K562 (cell line): Measurements from ENCODE around the gene SRCAP. TPM values are rescaled to one million over a fixed set of nuclear protein-coding genes. Genes with fewer than 3 reads are reported as not detected.
A peak's percentile ranks its signal among the peaks of the same experiment; 100 is the strongest.

ENCODE experiments used
- DMBX1 ChIP-seq: fragments of 250-450 bp; sonication (Bioruptor Pico); IDR thresholded peaks from 2 replicates; pipeline ENCODE4 v1.8.0; 2022; ENCODE audit warnings: inconsistent platforms, mild to moderate bottlenecking, moderate library complexity, borderline replicate concordance
- ELF2 ChIP-seq: fragments of 250-450 bp; sonication (Bioruptor Pico); IDR thresholded peaks from 2 replicates; pipeline ENCODE4 v1.5.0; 2021; ENCODE audit warnings: mild to moderate bottlenecking
- ETV1 ChIP-seq: fragments of 450-650 bp; conservative IDR thresholded peaks from 2 replicates; pipeline ENCODE4 v1.6.1; 2016; ENCODE audit warnings: missing genetic modification characterization, control low read depth, low read depth, missing compliant biosample characterization
- HDAC1 ChIP-seq, 2 experiments: fragments of 450-650 bp; IDR thresholded peaks; 2 replicates each; pipeline ENCODE4 v1.6.1; 2016 to 2017; ENCODE audit warnings: inconsistent platforms in 1 of 2, mild to moderate bottlenecking in 1 of 2, moderate library complexity in 1 of 2
- KDM2B ChIP-seq: fragments of 250-450 bp; sonication (Bioruptor Pico); IDR thresholded peaks from 2 replicates; pipeline ENCODE4 v1.8.0; 2021; ENCODE audit warnings: mild to moderate bottlenecking, moderate library complexity
- L3MBTL2 ChIP-seq: fragments of 450-650 bp; IDR thresholded peaks from 2 replicates; pipeline ENCODE4 v1.6.1; 2016; ENCODE audit warnings: mild to moderate bottlenecking, moderate library complexity
- LCOR ChIP-seq: sonication (generic); formaldehyde crosslinking; IDR thresholded peaks from 2 replicates; pipeline ENCODE4 v1.8.0; 2022; ENCODE audit warnings: mild to moderate bottlenecking, missing genetic modification reagents
- MTA1 ChIP-seq: fragments of 450-650 bp; IDR thresholded peaks from 2 replicates; pipeline ENCODE4 v1.6.1; 2017; ENCODE audit warnings: borderline replicate concordance
- RBM25 ChIP-seq: fragments of 200-400 bp; formaldehyde crosslinking; IDR thresholded peaks from 2 replicates; pipeline ENCODE4 v1.6.1; 2018; ENCODE audit warnings: low read length, low read depth, moderate library complexity; ENCODE audit not compliant: severe bottlenecking
- TEAD4 ChIP-seq, 2 experiments: sonication (generic) in 1 of 2; formaldehyde crosslinking in 1 of 2; IDR thresholded peaks; 2 replicates each; pipeline versions ENCODE4 v1.6.1 to v1.8.0; 2012 to 2022; ENCODE audit warnings: borderline replicate concordance in 1 of 2, inconsistent platforms in 1 of 2, low read length in 1 of 2, mild to moderate bottlenecking in 1 of 2, missing genetic modification reagents in 1 of 2
- ZBTB40 ChIP-seq, 2 experiments: fragments of 450-650 bp in 1 of 2; sonication (generic) in 1 of 2; formaldehyde crosslinking in 1 of 2; IDR thresholded peaks; 2 replicates each; pipeline versions ENCODE4 v1.7.1 to v1.9.0; 2016 to 2022; ENCODE audit warnings: inconsistent platforms in 1 of 2, mild to moderate bottlenecking in 1 of 2, missing genetic modification reagents in 1 of 2
- ZNF143 ChIP-seq: sonication (generic); formaldehyde crosslinking; IDR thresholded peaks from 2 replicates; pipeline ENCODE4 v1.9.0; 2022; ENCODE audit warnings: mild to moderate bottlenecking, missing genetic modification reagents
- ZNF232 ChIP-seq: sonication (generic); formaldehyde crosslinking; IDR thresholded peaks from 2 replicates; pipeline ENCODE4 v1.8.0; 2022; ENCODE audit warnings: mild to moderate bottlenecking, missing genetic modification reagents
- polyA plus RNA-seq, 8 experiments: library from polyadenylated mRNA; depleted of rRNA in 4 of 8; stranded (reverse) in 5 of 8; unstranded in 3 of 8; fragments of >200 nt; fragmentation: Nextera tagmentation in 2 of 8; fragmentation: Illumina TruSeq in 1 of 8; extraction: Ambion mirVana in 2 of 8; extraction: Trizol in 1 of 8; gene quantifications; 2 replicates each; pipeline versions ENCODE4 v1.2.1 to v1.2.3, GENCODE V29; 2011 to 2014; ENCODE audit warnings: inconsistent platforms in 1 of 8, missing spikeins in 1 of 8
- total RNA-seq, 7 experiments: library from RNA; depleted of rRNA in 6 of 7; stranded (reverse); fragments of >200 nt in 6 of 7; fragmentation: Illumina TruSeq in 2 of 7; extraction: Trizol in 2 of 7; gene quantifications; 2 replicates each; pipeline versions ENCODE4 v1.2.1 to v1.2.3, GENCODE V29; 2011 to 2021; ENCODE audit warnings: low replicate concordance in 1 of 7

SRCAP gene
- total and polyA plus RNA-seq, 9 of the 15 experiments (the other 6 are each of a cell fraction or from before 2014, with no cell fraction given) = 0.21 to 62.6 (median 5.8) TPM

GRCh38 chr16:30775392-30776188, 76.6 kb downstream of the SRCAP start (continued):
- TF ChIP-seq ZBTB40 (IDR thresholded peaks at IDR 0.05) (peak; percentile 47; the same call in 1 of the 2 replicates), ZBTB40 (CRISPR knock-in tag; IDR thresholded peaks at IDR 0.05) (no peak), KDM2B (CRISPR knock-in tag) (no peak), LCOR (CRISPR knock-in tag) (peak; percentile 53), RBM25 (no peak), ELF2 (CRISPR knock-in tag) (peak; percentile 9), HDAC1 (IDR thresholded peaks at IDR 0.05) (no peak; a peak in 2 of 4 replicates), L3MBTL2 (peak; percentile 89), ETV1 (tag) (peak; percentile 41; the same call in 1 of the 2 replicates), TEAD4 (IDR thresholded peaks at IDR 0.05; ENCODE audit: low read length) (no peak), TEAD4 (CRISPR knock-in tag; IDR thresholded peaks at IDR 0.05; ENCODE audit: borderline replicate concordance) (no peak), ZNF232 (CRISPR knock-in tag) (peak; percentile 70; the same call in 1 of the 2 replicates), ZNF143 (peak; percentile 95), MTA1 (peak; percentile 89), DMBX1 (peak; percentile 66)
